Kidney tubule cell (primary cell): ENCODE results near the gene HNRNPLL.
A peak's percentile ranks its signal among the peaks of the same experiment; 100 is the strongest.

Experiments
- DNase-seq: peaks from one replicate; pipeline ENCODE4 v3.0.0-alpha.2; 2018; ENCODE audit warnings: low spot score

Gene HNRNPLL

DNA sequence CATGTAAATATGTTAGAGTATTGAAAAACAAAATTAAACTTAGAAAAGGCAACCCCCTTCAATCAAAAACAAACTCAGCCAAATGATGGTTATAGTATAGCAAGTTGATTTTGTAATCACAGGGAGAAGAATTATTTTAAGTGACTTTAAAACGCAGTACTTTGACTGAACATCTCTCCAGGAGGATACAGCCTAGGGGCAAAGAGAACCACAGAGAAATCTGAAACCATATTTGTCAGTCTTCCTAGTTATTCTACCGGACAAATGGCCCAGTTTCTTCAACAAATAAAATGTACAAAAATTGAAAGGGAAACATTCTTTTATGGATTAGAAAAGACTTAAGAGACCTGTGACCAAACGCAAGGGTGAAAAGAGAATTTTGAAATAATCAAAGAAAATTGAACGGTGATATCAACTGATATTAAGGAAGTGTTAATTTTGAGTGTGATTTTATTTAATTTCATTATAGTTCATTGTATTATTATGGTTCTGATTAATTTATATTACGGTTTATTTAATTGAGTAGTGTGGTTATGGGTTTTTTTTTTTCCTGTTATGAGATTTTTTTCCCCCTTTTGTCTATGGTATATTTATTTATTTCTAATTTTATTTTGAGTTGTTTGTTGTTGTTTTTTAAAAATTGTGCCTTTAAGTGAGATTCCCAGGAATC is 75.3 kb downstream of the HNRNPLL start:
- DNase-seq, result no peak

DNA sequence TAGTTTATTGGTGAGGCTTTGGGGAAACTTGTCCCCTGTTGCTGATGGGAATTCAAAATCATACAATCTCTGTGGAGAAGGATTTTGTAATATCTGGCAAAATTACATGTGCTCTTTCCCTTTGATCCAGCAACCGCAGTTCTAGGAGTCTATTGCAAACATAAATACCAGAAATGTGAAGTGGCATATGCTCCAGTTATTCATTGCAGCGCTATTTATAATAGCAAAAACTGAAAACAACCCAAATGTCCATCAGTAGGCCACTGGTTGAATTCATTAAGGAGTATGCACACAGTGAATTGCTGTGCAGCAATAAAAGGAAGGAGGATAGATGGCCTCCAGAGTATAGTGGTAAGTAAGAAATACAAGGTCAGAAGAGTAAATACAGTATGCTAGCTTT is 76.5 kb downstream of the HNRNPLL start:
- DNase-seq, result no peak

DNA sequence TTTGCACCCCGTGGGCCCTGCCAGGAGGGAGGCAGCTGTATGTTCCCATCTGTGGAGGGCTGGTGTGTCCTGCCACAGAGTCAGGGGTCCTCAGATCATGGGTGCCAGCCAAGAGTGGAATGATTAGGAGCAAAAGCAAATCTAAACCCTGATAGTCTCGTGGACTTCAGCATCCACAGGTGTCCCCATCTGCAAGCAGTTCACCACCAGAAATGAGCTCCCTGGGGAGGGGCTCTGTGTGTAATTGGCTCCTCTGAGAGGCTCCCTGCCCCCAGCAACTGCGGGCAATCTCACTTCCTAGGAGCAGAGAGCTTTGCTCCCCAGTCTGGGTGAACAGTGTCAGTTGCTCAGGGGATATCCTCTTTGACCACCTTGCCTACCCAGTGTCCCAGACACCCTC is 78.1 kb downstream of the HNRNPLL start:
- DNase-seq, result no peak

DNA sequence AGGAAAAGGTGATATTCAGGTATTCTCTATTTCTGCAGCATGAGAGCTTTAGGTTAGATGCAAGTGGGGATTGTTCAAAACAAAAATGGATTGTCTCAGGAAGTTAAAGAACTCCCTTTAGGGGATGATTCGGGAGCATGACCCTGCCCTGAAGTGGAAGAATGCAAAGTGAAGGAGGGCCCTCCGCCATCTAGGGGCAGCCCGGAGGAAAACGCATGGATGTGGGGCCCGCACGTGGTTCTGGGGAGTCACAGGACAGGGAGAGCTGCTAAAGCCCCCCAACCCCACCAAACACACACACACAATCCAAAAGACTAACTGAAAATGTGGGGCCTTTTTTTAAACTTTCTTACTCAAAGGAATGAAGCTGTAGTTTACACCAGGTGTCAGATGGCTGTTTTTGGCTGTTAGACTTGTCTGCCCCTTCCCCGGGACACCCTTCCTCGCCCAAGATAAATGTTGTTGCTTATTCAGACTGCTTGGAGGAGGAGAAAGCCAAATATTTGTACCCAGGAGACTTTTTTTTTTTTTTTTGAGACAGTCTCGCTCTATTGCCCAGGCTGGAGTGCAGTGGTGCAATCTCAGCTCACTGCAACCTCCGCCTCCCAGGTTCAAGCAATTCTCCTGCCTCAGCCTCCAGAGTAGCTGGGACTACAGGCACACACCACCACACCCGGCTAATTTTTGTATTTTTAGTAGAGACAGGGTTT is 78.8 kb downstream of the HNRNPLL start:
- DNase-seq, result no peak

DNA sequence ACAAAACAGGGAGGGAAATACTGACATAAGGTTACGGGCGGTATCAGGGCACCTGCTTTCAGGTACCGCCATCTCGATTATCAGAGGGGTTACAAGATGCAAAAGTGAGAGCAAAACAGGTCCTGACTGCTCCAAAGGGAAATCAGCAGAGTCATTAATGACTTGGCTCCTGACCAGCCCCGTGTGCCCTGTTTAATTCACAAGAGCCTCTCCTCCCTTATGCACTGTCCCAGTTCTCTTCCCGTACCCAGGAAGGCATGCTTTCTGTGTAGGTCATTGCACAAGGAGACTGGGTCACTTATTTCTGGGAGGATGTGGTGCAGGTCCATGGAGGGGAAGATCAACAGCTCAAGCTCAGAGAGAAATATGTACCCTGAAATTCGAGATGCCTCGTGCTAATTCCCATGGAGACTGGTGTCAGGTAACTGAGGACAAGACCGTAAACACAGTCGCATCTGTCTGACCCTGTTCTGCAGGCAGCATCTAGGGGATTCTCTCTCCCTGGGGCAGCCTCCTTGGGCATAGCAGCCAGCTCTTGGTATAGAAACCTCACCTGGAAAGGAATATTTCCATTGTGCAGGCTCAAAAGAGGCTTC is 79.9 kb downstream of the HNRNPLL start:
- no peak for DNase-seq

DNA sequence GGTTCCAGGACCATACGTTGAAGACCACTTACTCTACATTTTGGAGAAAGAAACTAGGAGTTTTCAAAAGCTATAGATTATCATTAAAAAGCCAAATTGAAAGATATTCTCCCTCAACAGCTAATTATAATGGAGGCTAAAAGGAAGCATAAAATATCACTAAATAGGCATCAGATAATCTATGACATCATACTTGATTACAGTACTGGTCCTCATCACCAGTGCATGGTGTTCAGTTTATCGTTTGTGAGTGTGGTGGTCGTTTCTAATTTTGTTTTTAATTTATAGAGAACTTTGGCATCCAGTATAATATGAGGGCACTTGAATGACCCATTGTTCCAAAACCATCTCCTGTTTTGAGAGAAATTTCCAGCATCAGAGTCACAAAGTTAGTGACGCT is 80.9 kb downstream of the HNRNPLL start:
- DNase-seq, result no peak

DNA sequence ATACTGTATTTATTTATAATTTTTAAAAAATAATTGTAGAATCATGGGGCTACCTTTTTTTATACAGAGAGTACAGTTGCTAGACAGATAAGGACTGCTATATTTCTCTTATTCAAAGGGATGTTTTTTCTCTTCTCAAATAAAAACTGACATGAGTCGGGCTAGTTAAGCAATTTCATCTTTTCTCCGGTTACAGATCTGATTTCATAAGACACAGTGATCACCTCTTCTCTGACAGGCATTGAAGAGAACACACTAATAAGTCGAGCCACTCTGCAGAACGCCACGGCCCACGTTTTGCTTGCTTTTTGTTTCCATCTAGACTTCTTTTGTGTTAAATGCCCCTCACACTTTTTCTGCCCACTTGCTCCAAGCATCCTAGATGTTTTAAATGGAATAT is 85.4 kb downstream of the HNRNPLL start:
- DNase-seq, result no peak

DNA sequence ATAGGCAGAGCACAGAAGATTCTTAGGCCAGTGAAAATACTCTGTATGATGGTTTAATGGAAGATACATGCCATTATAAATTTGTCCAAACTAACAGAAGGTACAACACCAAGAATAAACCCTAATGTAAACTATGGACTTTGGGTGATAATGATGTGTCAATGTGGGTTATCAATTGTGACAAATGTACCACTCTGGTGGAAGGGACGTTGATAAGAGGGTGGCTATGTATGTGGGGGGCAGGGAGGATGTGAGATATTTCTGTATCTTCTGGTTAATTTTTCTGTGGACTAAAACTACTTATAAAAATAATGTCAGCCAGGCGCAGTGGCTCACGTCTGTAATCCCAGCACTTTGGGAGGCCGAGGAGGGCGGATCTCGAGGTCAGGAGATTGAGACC is 86.2 kb downstream of the HNRNPLL start:
- no peak for DNase-seq

DNA sequence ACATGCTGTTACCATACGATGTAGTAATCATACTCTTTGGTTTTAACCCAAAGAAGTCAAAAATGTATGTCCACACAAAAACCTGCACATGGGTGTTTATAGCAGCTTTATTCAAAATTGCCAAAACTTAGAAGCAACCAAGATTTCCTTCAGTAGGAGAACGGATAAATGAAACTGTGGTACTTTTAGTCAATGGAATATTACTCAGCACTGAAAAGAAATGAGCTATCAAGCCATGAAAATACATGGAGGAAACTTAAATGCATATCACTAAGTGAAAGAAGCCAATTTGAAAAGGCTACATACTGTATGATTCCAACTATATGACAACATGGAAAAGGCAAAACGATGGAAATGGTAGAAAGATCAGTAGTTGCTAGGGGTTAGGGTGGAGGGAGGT is 86.6 kb downstream of the HNRNPLL start:
- DNase-seq, result no peak

DNA sequence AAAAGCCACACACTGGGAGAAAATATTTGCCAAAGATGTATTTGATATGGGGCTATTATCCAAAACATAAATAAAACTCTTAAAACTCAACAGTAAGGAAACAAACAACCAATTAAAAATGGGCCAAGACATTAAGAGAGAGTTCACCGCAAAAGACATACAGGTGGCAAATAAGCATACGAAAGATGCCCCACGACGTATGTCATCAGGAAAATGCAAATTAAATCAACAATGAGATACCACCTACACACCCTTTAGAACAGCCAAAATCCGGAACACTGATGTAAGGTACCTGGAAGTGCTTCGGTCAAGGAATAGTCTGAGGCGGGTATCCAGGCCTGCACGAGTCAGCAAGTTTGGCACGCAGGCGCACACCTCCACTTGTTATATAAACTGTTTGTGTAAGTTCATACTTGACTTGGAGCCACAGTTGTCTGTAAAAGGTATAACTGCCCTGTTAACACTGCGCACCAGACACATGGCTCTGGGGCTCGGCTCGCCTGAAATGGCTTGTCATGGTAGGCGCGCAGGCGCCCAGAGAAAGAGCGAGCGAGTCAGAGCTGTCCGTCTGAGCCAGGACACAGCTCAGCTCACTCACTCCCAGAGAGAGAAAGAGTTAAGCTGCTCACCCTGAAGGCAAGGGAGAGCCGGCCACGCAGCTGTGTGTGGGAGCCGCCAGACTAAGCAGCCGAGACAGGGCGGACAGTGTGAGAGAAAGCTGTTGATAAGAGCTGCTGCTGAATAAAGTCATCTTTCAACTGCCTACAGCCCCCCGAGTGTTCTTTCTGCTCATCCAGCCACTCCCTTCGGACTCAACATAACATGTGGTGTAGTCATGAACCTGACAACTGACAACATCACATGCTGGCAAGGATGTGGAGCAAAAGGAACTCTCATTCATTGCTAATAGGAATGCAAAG is 87.3 kb downstream of the HNRNPLL start:
- DNase-seq, result peak; percentile 82

DNA sequence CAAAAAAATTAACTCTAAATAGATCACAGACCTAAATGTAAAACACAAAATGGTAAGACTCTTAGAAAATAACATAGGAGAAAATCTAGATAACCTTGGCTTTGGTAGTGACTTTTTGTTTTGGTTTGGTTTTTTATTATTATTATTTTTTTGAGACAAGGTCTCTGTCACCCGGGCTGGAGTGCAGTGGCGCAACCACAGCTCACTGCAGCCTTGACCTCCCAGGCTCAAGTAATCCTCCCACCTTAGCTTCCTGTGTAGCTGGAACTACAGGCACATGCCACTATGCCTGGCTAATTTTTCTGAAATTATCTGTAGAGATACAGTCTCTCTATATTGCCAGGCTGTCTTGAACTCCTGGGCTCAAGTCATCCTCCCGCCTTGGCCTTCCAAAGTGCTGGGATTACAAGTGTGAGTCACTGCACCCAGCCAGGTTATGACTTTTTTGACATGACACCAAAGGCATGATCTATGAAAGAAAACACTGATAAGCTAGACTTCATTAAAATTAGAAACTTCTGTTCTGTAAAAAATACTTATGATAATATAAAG is 88.0 kb downstream of the HNRNPLL start:
- peak; percentile 28 for DNase-seq

DNA sequence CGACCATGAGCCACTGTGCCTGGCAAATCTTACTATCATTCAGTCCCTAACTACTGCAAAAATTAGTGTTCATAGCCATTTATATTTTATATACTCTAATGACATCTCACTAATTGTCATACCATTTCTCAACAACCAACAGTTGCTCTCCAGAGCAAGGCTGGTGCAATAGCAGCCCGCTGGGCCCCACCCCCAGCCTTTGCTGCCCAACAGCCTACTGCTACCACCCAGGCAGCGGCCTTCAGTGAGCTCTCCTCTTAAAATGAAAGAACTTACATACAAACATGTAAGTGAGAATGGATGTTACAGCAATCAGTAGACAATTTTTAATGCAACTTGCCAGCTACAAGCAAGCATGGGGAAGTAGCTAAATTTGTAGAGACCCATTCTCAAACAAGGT is 90.5 kb downstream of the HNRNPLL start:
- DNase-seq, result no peak
